Gastrocnemius medialis (tissue), 4 donors: ENCODE results near the gene FAP.

ENCODE experiments used
- CTCF ChIP-seq, 5 experiments: fragments of 450-650 bp in 3 of 5; fragments of 200-600 bp in 2 of 5; sonication (generic) in 2 of 5; IDR thresholded peaks in 4 of 5; conservative IDR thresholded peaks in 1 of 5; 1 replicate in 4 of 5; 2 replicates in 1 of 5; pipeline ENCODE4 v1.5.1; 2016 to 2019; ENCODE audit warnings: antibody characterized with exemption in 5 of 5, mild to moderate bottlenecking in 3 of 5, moderate library complexity in 3 of 5
- POLR2A ChIP-seq, 2 donors: fragments of 450-650 bp; IDR thresholded peaks; one replicate each; pipeline ENCODE4 v1.6.1; 2017; ENCODE audit warnings: antibody characterized with exemption in 2 of 2, mild to moderate bottlenecking in 2 of 2, moderate library complexity in 2 of 2

GRCh38 chr2:162232671-162233070, 10.6 kb downstream of the FAP start:
- TF ChIP-seq CTCF (IDR thresholded peaks at IDR 0.05 in 4 of 5, conservative IDR thresholded peaks at IDR 0.05 in 1 of 5) (no peak), POLR2A (IDR thresholded peaks at IDR 0.05) (no peak)
